ENCODE data around the gene PRKCA.
"Not testable (repeated sequence)": the region's sequence is repeated elsewhere in the genome, so short reads cannot be mapped to it uniquely, and the experiment has no call there.

PRKCA gene

GRCh38 chr17:66443166-66443565 is 140.8 kb downstream of the PRKCA start:
- Histone ChIP-seq H3K9me3 (ENCODE audit: control insufficient read depth, insufficient read depth, low read length) (no peaks in the 10 kb centered on the region), H3K4me1 (ENCODE audit: insufficient read depth, low read length) (peaks cover 5% of the 10 kb centered on the region; the same call in 1 of the 2 replicates), H3K9ac (ENCODE audit: low read depth, low read length) (no peak overlapping the region), H3K36me3 (ENCODE audit: insufficient read depth, low read length) (no peaks in the 10 kb centered on the region)

DNA sequence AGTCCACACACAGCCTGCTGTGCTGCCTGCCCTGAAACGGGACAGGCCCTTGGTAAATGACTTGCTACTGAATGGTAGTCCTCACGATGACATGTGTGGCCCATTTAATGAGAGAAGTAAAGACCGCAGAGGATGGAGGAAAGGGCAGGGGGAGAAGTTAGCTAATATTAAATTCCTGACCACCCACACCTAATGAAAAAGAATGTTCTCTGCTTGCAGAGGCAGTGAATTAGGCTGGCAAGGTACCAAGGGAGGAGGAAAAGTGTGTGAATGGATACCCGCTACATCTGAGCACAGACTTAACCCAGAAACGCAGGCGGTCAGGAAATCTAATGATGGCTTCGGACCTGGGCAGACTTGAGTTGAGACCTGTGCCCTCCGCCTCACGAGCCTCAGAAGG is 141.2 kb downstream of the PRKCA start:
- Histone ChIP-seq H3K4me1 (ENCODE audit: insufficient read depth, low read length) (peaks cover 9% of the 10 kb centered on the region; the same call in 1 of the 2 replicates), H3K36me3 (ENCODE audit: insufficient read depth, low read length) (no peaks in the 10 kb centered on the region), H3K9ac (ENCODE audit: low read depth, low read length) (no peak overlapping the region), H3K9me3 (ENCODE audit: control insufficient read depth, insufficient read depth, low read length) (no peaks in the 10 kb centered on the region)

- peaks cover 9% of the 10 kb centered on the region; the same call in 1 of the 2 replicates for H3K4me1 ChIP-seq (ENCODE audit: insufficient read depth, low read length)
- H3K36me3 ChIP-seq (ENCODE audit: insufficient read depth, low read length), result no peaks in the 10 kb centered on the region
- H3K9me3 ChIP-seq (ENCODE audit: control insufficient read depth, insufficient read depth, low read length), result no peaks in the 10 kb centered on the region
- H3K9ac ChIP-seq (ENCODE audit: low read depth, low read length), result no peak overlapping the region
Measured at GRCh38 chr17:66444031-66444430, 141.6 kb downstream of the PRKCA start.

GRCh38 chr17:66445229-66445628 is 142.8 kb downstream of the PRKCA start:
- no peaks in the 10 kb centered on the region for H3K9me3 ChIP-seq (ENCODE audit: control insufficient read depth, insufficient read depth, low read length)
- H3K36me3 ChIP-seq (ENCODE audit: insufficient read depth, low read length), result no peaks in the 10 kb centered on the region
- no peak overlapping the region for H3K9ac ChIP-seq (ENCODE audit: low read depth, low read length)
- peaks cover 15% of the 10 kb centered on the region for H3K4me1 ChIP-seq (ENCODE audit: insufficient read depth, low read length)

DNA sequence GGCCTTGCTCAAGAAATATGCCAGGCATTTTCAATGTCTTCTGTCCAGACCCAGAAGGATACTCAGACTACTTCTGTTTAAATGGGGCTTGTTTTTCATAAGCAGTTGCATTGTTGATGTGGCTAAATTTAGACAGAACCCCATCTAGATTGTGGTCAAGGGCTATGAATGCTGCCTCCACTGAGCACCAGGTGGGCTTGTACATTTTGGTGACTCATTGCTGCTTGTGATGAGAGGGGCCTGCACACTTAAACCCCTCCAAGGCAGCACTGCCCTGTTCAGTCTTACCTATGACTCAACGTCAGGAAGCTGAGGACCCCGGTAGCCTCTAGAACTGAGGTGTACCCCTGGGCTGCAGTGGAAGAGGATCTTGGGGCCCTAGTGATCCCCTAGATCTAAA is 144.0 kb downstream of the PRKCA start:
- Histone ChIP-seq H3K36me3 (ENCODE audit: insufficient read depth, low read length) (no peaks in the 10 kb centered on the region), H3K9me3 (ENCODE audit: control insufficient read depth, insufficient read depth, low read length) (no peaks in the 10 kb centered on the region), H3K4me1 (ENCODE audit: insufficient read depth, low read length) (peaks cover 22% of the 10 kb centered on the region), H3K9ac (ENCODE audit: low read depth, low read length) (no peak overlapping the region)

GRCh38 chr17:66447159-66447558 is 144.7 kb downstream of the PRKCA start:
- H3K9me3 ChIP-seq (ENCODE audit: control insufficient read depth, insufficient read depth, low read length), result no peaks in the 10 kb centered on the region

GRCh38 chr17:66448026-66448639 is 145.7 kb downstream of the PRKCA start:
- H3K9me3 ChIP-seq (ENCODE audit: control insufficient read depth, insufficient read depth, low read length), result no peaks in the 10 kb centered on the region
- peaks cover 22% of the 10 kb centered on the region for H3K4me1 ChIP-seq (ENCODE audit: insufficient read depth, low read length)
- no peaks in the 10 kb centered on the region for H3K36me3 ChIP-seq (ENCODE audit: insufficient read depth, low read length)
- no peak overlapping the region for H3K9ac ChIP-seq (ENCODE audit: low read depth, low read length)

More at GRCh38 chr17:66447159-66447558, 144.7 kb downstream of the PRKCA start:
- no peaks in the 10 kb centered on the region for H3K36me3 ChIP-seq (ENCODE audit: insufficient read depth, low read length)
- H3K9ac ChIP-seq (ENCODE audit: low read depth, low read length), result no peak overlapping the region
- peaks cover 22% of the 10 kb centered on the region for H3K4me1 ChIP-seq (ENCODE audit: insufficient read depth, low read length)

- Histone ChIP-seq H3K9ac (ENCODE audit: low read depth, low read length) (no peak overlapping the region), H3K4me1 (ENCODE audit: insufficient read depth, low read length) (peaks cover 22% of the 10 kb centered on the region), H3K9me3 (ENCODE audit: control insufficient read depth, insufficient read depth, low read length) (no peaks in the 10 kb centered on the region), H3K36me3 (ENCODE audit: insufficient read depth, low read length) (no peaks in the 10 kb centered on the region)
Measured at GRCh38 chr17:66449418-66449977, 147.1 kb downstream of the PRKCA start.

GRCh38 chr17:66450008-66450851 is 147.8 kb downstream of the PRKCA start:
- Histone ChIP-seq H3K36me3 (ENCODE audit: insufficient read depth, low read length) (no peaks in the 10 kb centered on the region), H3K4me1 (ENCODE audit: insufficient read depth, low read length) (peaks cover 22% of the 10 kb centered on the region), H3K9ac (ENCODE audit: low read depth, low read length) (no peak overlapping the region), H3K9me3 (ENCODE audit: control insufficient read depth, insufficient read depth, low read length) (no peaks in the 10 kb centered on the region)

- Histone ChIP-seq H3K9me3 (ENCODE audit: control insufficient read depth, insufficient read depth, low read length) (no peaks in the 10 kb centered on the region), H3K9ac (ENCODE audit: low read depth, low read length) (no peak overlapping the region), H3K4me1 (ENCODE audit: insufficient read depth, low read length) (peaks cover 22% of the 10 kb centered on the region), H3K36me3 (ENCODE audit: insufficient read depth, low read length) (no peaks in the 10 kb centered on the region)
Measured at GRCh38 chr17:66450852-66451158, 148.4 kb downstream of the PRKCA start.

DNA sequence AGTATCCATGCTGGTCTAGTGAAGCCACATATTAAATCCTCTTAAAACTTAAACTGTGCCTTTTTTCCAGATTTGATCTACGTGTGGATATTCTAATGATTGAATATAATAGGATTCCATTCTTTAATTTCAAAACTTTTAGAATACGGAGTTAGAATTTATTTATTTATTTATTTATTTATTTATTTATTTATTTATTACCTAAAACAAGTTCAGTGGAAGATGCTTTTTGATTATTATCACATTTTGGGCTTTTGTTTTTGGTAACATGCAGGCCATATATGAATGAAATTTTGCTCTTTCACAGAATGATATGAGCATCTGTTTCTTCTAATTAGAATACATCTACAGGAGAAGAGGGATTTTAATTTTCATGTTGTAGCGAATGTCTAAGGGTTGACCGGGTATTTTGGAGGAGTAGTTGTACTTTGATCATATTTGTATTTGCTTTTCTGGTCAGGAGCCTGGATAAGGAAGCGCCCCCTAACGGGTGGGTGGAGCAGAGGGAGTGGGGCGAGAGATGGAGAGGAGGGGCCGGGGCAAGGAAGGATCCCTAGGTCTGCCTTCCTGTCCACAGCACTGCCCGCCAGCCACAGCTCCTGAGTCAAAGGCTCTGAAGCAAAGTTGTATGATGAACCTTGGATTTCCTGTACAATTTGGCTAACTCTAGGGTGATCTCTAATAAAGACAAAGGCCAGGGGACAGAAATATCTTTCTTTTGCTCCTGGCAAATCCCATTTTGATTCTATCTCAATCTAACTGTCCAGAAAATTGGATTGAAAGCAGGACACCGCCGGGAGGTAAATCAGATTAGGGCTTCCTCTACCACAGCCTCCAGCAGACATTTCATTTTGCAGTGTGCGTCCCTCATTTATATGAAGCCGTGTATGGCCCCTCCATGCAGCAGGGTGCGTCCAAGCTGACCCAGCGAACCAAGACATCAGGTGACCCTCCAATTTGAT is 149.1 kb downstream of the PRKCA start:
- Histone ChIP-seq H3K9ac (ENCODE audit: low read depth, low read length) (no peak overlapping the region), H3K36me3 (ENCODE audit: insufficient read depth, low read length) (no peaks in the 10 kb centered on the region), H3K9me3 (ENCODE audit: control insufficient read depth, insufficient read depth, low read length) (no peaks in the 10 kb centered on the region), H3K4me1 (ENCODE audit: insufficient read depth, low read length) (peaks cover 22% of the 10 kb centered on the region)

DNA sequence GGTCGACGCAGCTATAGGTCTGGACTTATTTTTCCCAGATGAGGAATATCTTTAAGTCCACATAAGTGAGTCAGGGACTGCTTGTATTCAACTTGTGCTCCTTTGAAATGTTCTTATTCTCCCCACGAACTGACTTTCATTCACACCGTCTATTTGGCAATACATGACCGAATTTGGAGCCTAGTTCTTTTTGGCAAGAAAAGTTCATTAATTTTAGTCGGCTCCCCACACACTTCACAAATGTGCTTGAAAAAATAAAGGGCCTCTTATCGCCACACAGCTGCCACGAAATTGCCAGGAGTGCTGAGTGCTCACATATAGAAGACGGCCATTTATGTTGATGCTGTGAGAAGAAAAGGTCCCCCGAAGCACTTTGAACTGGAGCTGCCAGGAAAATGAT is 152.6 kb downstream of the PRKCA start:
- peaks cover 14% of the 10 kb centered on the region for H3K4me1 ChIP-seq (ENCODE audit: insufficient read depth, low read length)
- H3K9ac ChIP-seq (ENCODE audit: low read depth, low read length), result no peak overlapping the region
- H3K9me3 ChIP-seq (ENCODE audit: control insufficient read depth, insufficient read depth, low read length), result no peaks in the 10 kb centered on the region
- H3K36me3 ChIP-seq (ENCODE audit: insufficient read depth, low read length), result no peaks in the 10 kb centered on the region

GRCh38 chr17:66457499-66457898 is 155.1 kb downstream of the PRKCA start:
- H3K9me3 ChIP-seq (ENCODE audit: control insufficient read depth, insufficient read depth, low read length); H3K36me3 ChIP-seq (ENCODE audit: insufficient read depth, low read length); H3K9ac ChIP-seq (ENCODE audit: low read depth, low read length); H3K4me1 ChIP-seq (ENCODE audit: insufficient read depth, low read length): not testable (repeated sequence)

DNA sequence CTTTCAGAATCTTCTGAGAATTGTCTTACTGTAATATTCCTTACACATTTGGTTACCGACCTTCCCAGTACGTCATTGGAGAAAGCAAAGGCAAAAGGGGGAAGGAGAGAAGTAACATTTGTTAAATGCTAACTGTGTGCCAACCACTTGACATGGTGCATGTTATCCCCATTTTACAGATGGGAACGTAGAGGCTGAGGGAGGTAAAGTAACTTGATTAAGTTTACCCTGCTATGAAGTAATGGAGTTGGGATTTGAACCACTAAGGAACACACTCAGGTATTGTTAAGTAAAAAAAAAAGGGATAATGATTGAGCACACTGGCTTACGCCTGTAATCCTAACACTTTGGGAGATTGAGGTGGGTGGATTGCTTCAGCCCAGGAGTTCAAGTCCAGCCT is 156.4 kb downstream of the PRKCA start:
- Histone ChIP-seq H3K4me1 (ENCODE audit: insufficient read depth, low read length) (peaks cover 5% of the 10 kb centered on the region; the same call in 1 of the 2 replicates), H3K9me3 (ENCODE audit: control insufficient read depth, insufficient read depth, low read length) (no peaks in the 10 kb centered on the region), H3K36me3 (ENCODE audit: insufficient read depth, low read length) (no peaks in the 10 kb centered on the region), H3K9ac (ENCODE audit: low read depth, low read length) (no peak overlapping the region)
